Osteocyte (in vitro differentiated cells): ENCODE results near the gene MGRN1. TPM values are rescaled to one million over a fixed set of nuclear protein-coding genes. Genes with fewer than 3 reads are reported as not detected.
"Not testable (repeated sequence)": the region's sequence is repeated elsewhere in the genome, so short reads cannot be mapped to it uniquely, and the experiment has no call there.

Experiments used
- DNase-seq: peaks from one replicate; pipeline ENCODE4 v3.0.0; 2021; ENCODE audit warnings: mixed read lengths; ENCODE audit not compliant: unreplicated experiment; ENCODE audit errors: extremely low spot score
- H3K27ac Mint-ChIP-seq: one replicate; pipeline ENCODE4 v1.8.0; 2021; ENCODE audit warnings: mild to moderate bottlenecking, mixed read lengths; ENCODE audit not compliant: unreplicated experiment
- H3K27me3 Mint-ChIP-seq: one replicate; pipeline ENCODE4 v1.8.0; 2021; ENCODE audit warnings: mixed read lengths; ENCODE audit not compliant: unreplicated experiment
- H3K36me3 Mint-ChIP-seq: one replicate; pipeline ENCODE4 v1.8.0; 2021; ENCODE audit warnings: mixed read lengths; ENCODE audit not compliant: unreplicated experiment
- H3K4me1 Mint-ChIP-seq: one replicate; pipeline ENCODE4 v1.8.0; 2021; ENCODE audit warnings: mixed read lengths; ENCODE audit not compliant: unreplicated experiment
- H3K4me3 Mint-ChIP-seq: one replicate; pipeline ENCODE4 v1.8.0; 2021; ENCODE audit warnings: mild to moderate bottlenecking, moderate library complexity, mixed read lengths; ENCODE audit not compliant: unreplicated experiment
- H3K9me3 Mint-ChIP-seq: one replicate; pipeline ENCODE4 v1.8.0; 2021; ENCODE audit warnings: mixed read lengths; ENCODE audit not compliant: unreplicated experiment
- total RNA-seq: library from RNA; stranded (reverse); gene quantifications from 2 replicates; pipeline ENCODE4 v1.2.1, GENCODE V29; 2021
- TF ChIP-seq, protein P1 (sequence below): fragments of 200-600 bp; sonication (generic); IDR thresholded peaks from 2 replicates; pipeline ENCODE4 v1.5.0; 2021; ENCODE audit warnings: antibody characterized with exemption, mild to moderate bottlenecking, moderate library complexity

The MGRN1 gene
- total RNA-seq, 1 donor from 2014 or later = 94.6 TPM

GRCh38 chr16:4648917-4649316 is 24.3 kb downstream of the MGRN1 start:
- DNase-seq = no peak
- Mint-ChIP-seq H3K27me3 (no peaks in the 10 kb centered on the region), H3K36me3 (peaks cover 22% of the 10 kb centered on the region), H3K4me1 (no peaks in the 10 kb centered on the region), H3K9me3 (no peaks in the 10 kb centered on the region), H3K4me3 (no peak overlapping the region), H3K27ac (no peak overlapping the region)
- TF ChIP-seq, protein P1, sequence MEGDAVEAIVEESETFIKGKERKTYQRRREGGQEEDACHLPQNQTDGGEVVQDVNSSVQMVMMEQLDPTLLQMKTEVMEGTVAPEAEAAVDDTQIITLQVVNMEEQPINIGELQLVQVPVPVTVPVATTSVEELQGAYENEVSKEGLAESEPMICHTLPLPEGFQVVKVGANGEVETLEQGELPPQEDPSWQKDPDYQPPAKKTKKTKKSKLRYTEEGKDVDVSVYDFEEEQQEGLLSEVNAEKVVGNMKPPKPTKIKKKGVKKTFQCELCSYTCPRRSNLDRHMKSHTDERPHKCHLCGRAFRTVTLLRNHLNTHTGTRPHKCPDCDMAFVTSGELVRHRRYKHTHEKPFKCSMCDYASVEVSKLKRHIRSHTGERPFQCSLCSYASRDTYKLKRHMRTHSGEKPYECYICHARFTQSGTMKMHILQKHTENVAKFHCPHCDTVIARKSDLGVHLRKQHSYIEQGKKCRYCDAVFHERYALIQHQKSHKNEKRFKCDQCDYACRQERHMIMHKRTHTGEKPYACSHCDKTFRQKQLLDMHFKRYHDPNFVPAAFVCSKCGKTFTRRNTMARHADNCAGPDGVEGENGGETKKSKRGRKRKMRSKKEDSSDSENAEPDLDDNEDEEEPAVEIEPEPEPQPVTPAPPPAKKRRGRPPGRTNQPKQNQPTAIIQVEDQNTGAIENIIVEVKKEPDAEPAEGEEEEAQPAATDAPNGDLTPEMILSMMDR = no peak

DNA sequence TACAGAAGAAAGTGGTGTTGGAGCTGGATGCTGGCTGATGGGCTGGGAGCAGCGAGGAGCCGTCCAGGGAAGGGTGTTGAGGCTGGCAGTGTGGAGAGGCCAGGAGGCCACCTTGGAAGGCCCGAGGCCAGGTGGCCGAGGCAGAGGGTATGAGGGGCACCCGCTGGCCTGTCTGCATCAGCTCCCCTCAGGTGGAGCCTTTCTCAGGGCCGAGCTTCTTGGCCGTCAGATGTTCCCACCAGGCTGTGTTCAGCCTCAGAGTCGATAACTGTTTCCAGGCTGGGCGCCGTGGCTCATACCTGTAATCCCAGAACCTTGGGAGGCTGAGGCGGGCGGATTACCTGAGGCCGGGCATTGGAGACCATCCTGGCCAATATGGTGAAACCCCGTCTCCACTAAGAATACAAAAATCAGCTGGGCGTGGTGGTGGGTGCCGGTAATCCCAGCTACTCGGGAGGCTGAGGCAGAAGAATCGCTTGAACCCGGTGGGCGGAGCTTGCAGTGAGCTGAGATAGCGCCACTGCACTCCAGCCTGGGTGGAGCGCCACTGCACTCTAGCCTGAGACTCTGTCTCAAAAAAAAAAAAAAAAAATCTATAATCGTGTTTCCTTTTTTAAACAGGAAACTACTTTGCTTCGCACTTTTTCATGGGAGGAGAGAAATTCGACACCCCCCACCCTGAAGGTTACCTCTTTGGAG is 25.3 kb downstream of the MGRN1 start:
- no peak for DNase-seq
- H3K27ac Mint-ChIP-seq = no peak overlapping the region
- H3K9me3 Mint-ChIP-seq = no peaks in the 10 kb centered on the region
- H3K4me1 Mint-ChIP-seq = no peaks in the 10 kb centered on the region
- peaks cover 28% of the 10 kb centered on the region for H3K36me3 Mint-ChIP-seq
- H3K27me3 Mint-ChIP-seq = no peaks in the 10 kb centered on the region
- TF ChIP-seq, protein P1 = no peak
- no peak overlapping the region for H3K4me3 Mint-ChIP-seq

- H3K27ac Mint-ChIP-seq, H3K4me3 Mint-ChIP-seq, H3K4me1 Mint-ChIP-seq, H3K27me3 Mint-ChIP-seq, H3K9me3 Mint-ChIP-seq: not testable (repeated sequence)
- H3K36me3 Mint-ChIP-seq = peaks cover 25% of the 10 kb centered on the region
- TF ChIP-seq, protein P1 = peak; percentile 74
- DNase-seq = peak; percentile 89
Observed at GRCh38 chr16:4650443-4651074, 25.9 kb downstream of the MGRN1 start.

DNA sequence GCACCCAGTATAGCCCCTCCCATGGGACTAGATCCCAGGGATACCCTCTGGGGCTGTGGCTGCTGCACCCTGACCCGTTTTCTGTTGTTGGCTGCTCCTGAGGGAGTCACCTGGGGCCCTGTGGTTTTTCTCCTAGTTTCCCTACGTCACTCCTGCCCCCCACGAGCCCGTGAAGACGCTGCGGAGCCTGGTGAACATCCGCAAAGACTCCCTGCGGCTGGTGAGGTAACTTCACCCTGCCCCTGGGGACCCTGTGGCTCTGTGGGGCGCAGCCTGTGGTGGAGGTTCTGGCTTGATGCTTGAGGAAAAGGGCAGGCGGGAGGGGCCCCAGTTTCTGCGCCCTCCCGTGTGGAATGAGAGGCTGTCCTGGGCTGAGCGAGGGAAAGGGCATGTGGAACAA is 27.2 kb downstream of the MGRN1 start:
- H3K36me3 Mint-ChIP-seq = peaks cover 28% of the 10 kb centered on the region
- no peak overlapping the region for H3K27ac Mint-ChIP-seq
- no peak for DNase-seq
- no peaks in the 10 kb centered on the region for H3K4me1 Mint-ChIP-seq
- no peak overlapping the region for H3K4me3 Mint-ChIP-seq
- TF ChIP-seq, protein P1 = no peak
- H3K27me3 Mint-ChIP-seq = no peaks in the 10 kb centered on the region
- no peaks in the 10 kb centered on the region for H3K9me3 Mint-ChIP-seq

DNA sequence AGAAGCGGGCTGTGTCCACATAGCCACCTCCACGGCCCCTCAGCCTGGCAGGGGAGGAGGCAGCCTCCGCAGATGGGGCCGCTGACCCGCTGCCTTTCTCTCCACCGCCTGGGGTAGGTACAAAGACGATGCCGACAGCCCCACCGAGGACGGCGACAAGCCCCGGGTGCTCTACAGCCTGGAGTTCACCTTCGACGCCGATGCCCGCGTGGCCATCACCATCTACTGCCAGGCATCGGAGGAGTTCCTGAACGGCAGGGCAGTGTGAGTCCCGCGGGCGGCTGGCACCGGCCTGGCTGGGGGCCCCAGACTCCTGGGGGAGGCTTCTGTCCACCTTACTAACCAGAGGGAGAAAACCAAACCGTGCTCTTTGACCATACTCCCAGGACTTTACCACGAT is 27.9 kb downstream of the MGRN1 start:
- Mint-ChIP-seq H3K4me1 (no peaks in the 10 kb centered on the region), H3K27me3 (no peaks in the 10 kb centered on the region), H3K27ac (no peak overlapping the region), H3K36me3 (peaks cover 28% of the 10 kb centered on the region), H3K9me3 (no peaks in the 10 kb centered on the region), H3K4me3 (no peak overlapping the region)
- no peak for DNase-seq
- TF ChIP-seq, protein P1 = no peak
